SK-N-SH treated with all-trans-retinoic acid at 6 μM for 48 hours (cell line): ENCODE measurements around the gene SLC12A6.

Experiments used
- ATAC-seq: fragments of 200-7000 bp; cut with Tn5 transposase; 3 replicates; pipeline ENCODE4 v1.9.1; 2020; ENCODE audit warnings: mild to moderate bottlenecking, moderate library complexity
- ARNTL ChIP-seq: fragments of 450-650 bp; formaldehyde crosslinking; IDR thresholded peaks from 2 replicates; pipeline ENCODE4 v1.5.0; 2020; ENCODE audit warnings: low read depth, mild to moderate bottlenecking, moderate library complexity, borderline replicate concordance
- BACH2 ChIP-seq: fragments of 250-450 bp; sonication (Bioruptor Pico); IDR thresholded peaks from 2 replicates; pipeline ENCODE4 v1.9.0; 2021; ENCODE audit warnings: mild to moderate bottlenecking, borderline replicate concordance
- CREB5 ChIP-seq: fragments of 250-450 bp; sonication (Bioruptor Pico); IDR thresholded peaks from 2 replicates; pipeline ENCODE4 v1.5.1; 2020; ENCODE audit warnings: low read depth, mild to moderate bottlenecking, moderate library complexity
- CSDC2 ChIP-seq: fragments of 250-450 bp; sonication (Bioruptor Pico); IDR thresholded peaks from 2 replicates; pipeline ENCODE4 v1.5.0; 2020; ENCODE audit warnings: mild to moderate bottlenecking, moderate library complexity
- CSRNP3 ChIP-seq: fragments of 250-450 bp; sonication (Bioruptor Pico); IDR thresholded peaks from 2 replicates; pipeline ENCODE4 v1.5.1; 2021; ENCODE audit warnings: mild to moderate bottlenecking, moderate library complexity
- ESRRG ChIP-seq: fragments of 250-450 bp; sonication (Bioruptor Pico); IDR thresholded peaks from 2 replicates; pipeline ENCODE4 v1.6.1; 2021; ENCODE audit warnings: mild to moderate bottlenecking
- GLIS3 ChIP-seq: fragments of 250-450 bp; sonication (Bioruptor Pico); IDR thresholded peaks from 2 replicates; pipeline ENCODE4 v1.5.0; 2020; ENCODE audit warnings: mild to moderate bottlenecking, moderate library complexity
- ISL1 ChIP-seq: fragments of 250-450 bp; sonication (Bioruptor Pico); IDR thresholded peaks from 2 replicates; pipeline ENCODE4 v2.1.2; 2022; ENCODE audit warnings: mild to moderate bottlenecking, moderate library complexity
- OSR1 ChIP-seq: fragments of 250-450 bp; sonication (Bioruptor Pico); IDR thresholded peaks from 2 replicates; pipeline ENCODE4 v1.8.0; 2022; ENCODE audit warnings: moderate library complexity, mild to moderate bottlenecking, inconsistent platforms
- PATZ1 ChIP-seq: fragments of 250-450 bp; sonication (Bioruptor Pico); IDR thresholded peaks from 2 replicates; pipeline ENCODE4 v1.8.0; 2020; ENCODE audit warnings: mild to moderate bottlenecking, moderate library complexity, borderline replicate concordance
- POU6F1 ChIP-seq: fragments of 250-450 bp; sonication (Bioruptor Pico); IDR thresholded peaks from 2 replicates; pipeline ENCODE4 v1.8.0; 2021; ENCODE audit warnings: low read depth, mild to moderate bottlenecking, moderate library complexity, borderline replicate concordance
- PPARA ChIP-seq: fragments of 250-450 bp; sonication (Bioruptor Pico); IDR thresholded peaks from 2 replicates; pipeline ENCODE4 v1.5.0; 2020; ENCODE audit warnings: mild to moderate bottlenecking, borderline replicate concordance
- RARB ChIP-seq: fragments of 250-450 bp; sonication (Bioruptor Pico); IDR thresholded peaks from 2 replicates; pipeline ENCODE4 v1.8.0; 2021; ENCODE audit warnings: mild to moderate bottlenecking, moderate library complexity
- SNAI2 ChIP-seq: fragments of 250-450 bp; sonication (Bioruptor Pico); IDR thresholded peaks from 2 replicates; pipeline ENCODE4 v1.5.0; 2020; ENCODE audit warnings: mild to moderate bottlenecking, moderate library complexity
- TCF4 ChIP-seq: fragments of 250-450 bp; sonication (Bioruptor Pico); IDR thresholded peaks from 2 replicates; pipeline ENCODE4 v1.8.0; 2021; ENCODE audit warnings: mild to moderate bottlenecking, moderate library complexity, borderline replicate concordance
- TOX ChIP-seq: fragments of 250-450 bp; sonication (Bioruptor Pico); IDR thresholded peaks from 2 replicates; pipeline ENCODE4 v1.8.0; 2021; ENCODE audit warnings: mild to moderate bottlenecking, moderate library complexity, borderline replicate concordance
- TSHZ2 ChIP-seq: fragments of 250-450 bp; sonication (Bioruptor Pico); IDR thresholded peaks from 2 replicates; pipeline ENCODE4 v1.5.0; 2020; ENCODE audit warnings: mild to moderate bottlenecking, moderate library complexity
- ZC3H10 ChIP-seq: fragments of 250-450 bp; sonication (Bioruptor Pico); IDR thresholded peaks from 2 replicates; pipeline ENCODE4 v1.5.1; 2021; ENCODE audit warnings: mild to moderate bottlenecking, moderate library complexity
- ZFP3 ChIP-seq: fragments of 250-450 bp; sonication (Bioruptor Pico); IDR thresholded peaks from 2 replicates; pipeline ENCODE4 v1.5.0; 2020; ENCODE audit warnings: mild to moderate bottlenecking, moderate library complexity
- ZFP30 ChIP-seq: fragments of 450-650 bp; formaldehyde crosslinking; IDR thresholded peaks from 2 replicates; pipeline ENCODE4 v1.5.0; 2022; ENCODE audit warnings: mild to moderate bottlenecking, moderate library complexity
- ZNF565 ChIP-seq: fragments of 450-650 bp; formaldehyde crosslinking; conservative IDR thresholded peaks from 2 replicates; pipeline ENCODE4 v1.5.0; 2020; ENCODE audit warnings: low read depth, mild to moderate bottlenecking, moderate library complexity
- ZNF70 ChIP-seq: fragments of 450-650 bp; formaldehyde crosslinking; IDR thresholded peaks from 2 replicates; pipeline ENCODE4 v1.5.0; 2020; ENCODE audit warnings: mild to moderate bottlenecking, moderate library complexity
- ZNF8 ChIP-seq: fragments of 450-650 bp; formaldehyde crosslinking; IDR thresholded peaks from 2 replicates; pipeline ENCODE4 v1.5.0; 2020; ENCODE audit warnings: mild to moderate bottlenecking, moderate library complexity

Gene SLC12A6

GRCh38 chr15:34243226-34243625 lies 94.4 kb downstream of the SLC12A6 start:
- 0 out of 3 replicates have a peak, but pooled peaks have one; percentile 19 for ATAC-seq
- TF ChIP-seq TOX (CRISPR knock-in tag) (no peak), ESRRG (CRISPR knock-in tag) (no peak), ARNTL (CRISPR knock-in tag) (no peak), ZNF8 (no peak), SNAI2 (CRISPR knock-in tag) (no peak), TCF4 (CRISPR knock-in tag) (no peak), PATZ1 (CRISPR knock-in tag) (no peak), POU6F1 (no peak), TSHZ2 (no peak), ZNF565 (CRISPR knock-in tag) (no peak), CREB5 (CRISPR knock-in tag) (no peak), CSDC2 (CRISPR knock-in tag) (no peak), RARB (CRISPR knock-in tag) (no peak), ISL1 (CRISPR knock-in tag) (no peak), BACH2 (CRISPR knock-in tag) (no peak)

GRCh38 chr15:34242331-34242710 lies 95.3 kb downstream of the SLC12A6 start:
- ATAC-seq, result no peak
- TF ChIP-seq TCF4 (CRISPR knock-in tag), result no peak

GRCh38 chr15:34241376-34242330 lies 95.9 kb downstream of the SLC12A6 start:
- TF ChIP-seq ZFP3 (CRISPR knock-in tag), result no peak
- TF ChIP-seq ZNF8, result no peak
- no peak for TF ChIP-seq ZNF565 (CRISPR knock-in tag)
- no peak for TF ChIP-seq CSDC2 (CRISPR knock-in tag)
- TF ChIP-seq ZC3H10 (CRISPR knock-in tag), result no peak
- no peak for TF ChIP-seq CREB5 (CRISPR knock-in tag)
- TF ChIP-seq ZFP30, result no peak
- no peak for TF ChIP-seq ISL1 (CRISPR knock-in tag)
- TF ChIP-seq RARB (CRISPR knock-in tag), result no peak
- no peak for TF ChIP-seq ARNTL (CRISPR knock-in tag)
- TF ChIP-seq OSR1 (CRISPR knock-in tag), result no peak
- TF ChIP-seq TCF4 (CRISPR knock-in tag), result no peak
- no peak for TF ChIP-seq BACH2 (CRISPR knock-in tag)
- no peak for TF ChIP-seq CSRNP3 (CRISPR knock-in tag)
- no peak for TF ChIP-seq GLIS3 (CRISPR knock-in tag)
- TF ChIP-seq PPARA (CRISPR knock-in tag), result no peak
- no peak for TF ChIP-seq TOX (CRISPR knock-in tag)
- TF ChIP-seq SNAI2 (CRISPR knock-in tag), result no peak
- TF ChIP-seq ZNF70 (CRISPR knock-in tag), result no peak
- no peak for TF ChIP-seq ESRRG (CRISPR knock-in tag)
- TF ChIP-seq, all 23 proteins: peak for 0
- ATAC-seq, result peak; percentile 76
